GM12878 (cell line): ENCODE results near the gene NHERF2. TPM values are rescaled to one million over a fixed set of nuclear protein-coding genes. Genes with fewer than 3 reads are reported as not detected.

Experiments
- ATAC-seq: fragments of 200-7000 bp; cut with Tn5 transposase; 3 replicates; pipeline ENCODE4 v1.9.1; 2020; ENCODE audit warnings: mild to moderate bottlenecking, moderate library complexity
- BruUV-seq: library from RNA; stranded (reverse); fragments of 400-500 nt; replicated peaks from 2 replicates; lab custom pipeline; 2021; lab: Mats Ljungman, UMichigan
- CTCF ChIA-PET: fragments of 300-600 bp; sonication (Branson Sonifier 250); formaldehyde crosslinking; extraction: SDS; loops from one replicate; lab custom pipeline; 2021; ENCODE audit warnings: inconsistent platforms; lab: Yijun Ruan, JAX
- POLR2A ChIA-PET: fragments of 350-600 bp; formaldehyde crosslinking; extraction: SDS; loops from one replicate; lab custom pipeline; 2021; ENCODE audit warnings: inconsistent platforms; lab: Charles Lee
- RAD21 ChIA-PET: fragments of 300-600 bp; sonication (Branson Sonifier 250); formaldehyde crosslinking; loops from one replicate; lab custom pipeline; 2023; ENCODE audit warnings: antibody characterized with exemption; ENCODE audit not compliant: unreplicated experiment; lab: Charles Lee
- SMC1A ChIA-PET: fragments of 300-600 bp; sonication (Branson Sonifier 250); formaldehyde crosslinking; loops from one replicate; lab custom pipeline; 2023; ENCODE audit not compliant: unreplicated experiment, uncharacterized antibody; lab: Charles Lee
- DNase-seq: peaks from one replicate; pipeline ENCODE4 v3.0.0-alpha.2; 2011; ENCODE audit warnings: low read depth, low spot score
- FAIRE-seq: peaks from 3 replicates; lab custom pipeline; 2011; peaks lifted over from hg19 to GRCh38; lab: Jason Lieb, UNC
- H2AFZ ChIP-seq: 2 replicates; pipeline ENCODE4 v1.6.0; 2011; ENCODE audit warnings: low read depth, low read length, control low read depth; ENCODE audit not compliant: control insufficient read depth
- H3K27ac ChIP-seq: 2 replicates; pipeline ENCODE4 v1.5.1; 2011; ENCODE audit warnings: control low read depth; ENCODE audit not compliant: control insufficient read depth, insufficient read depth
- H3K27me3 ChIP-seq, 2 experiments: replicated peaks in 1 of 2; 2 replicates each; pipeline versions ENCODE4 v1.6.0 to v1.6.1; 2011; ENCODE audit warnings: low read length in 1 of 2; ENCODE audit not compliant: control insufficient read depth in 2 of 2, insufficient read depth in 2 of 2
- H3K36me3 ChIP-seq, 2 experiments: 2 replicates each; pipeline ENCODE4 v1.5.1; 2011; ENCODE audit warnings: low read length in 1 of 2; ENCODE audit not compliant: control insufficient read depth in 2 of 2, insufficient read depth in 2 of 2
- H3K4me1 ChIP-seq: 2 replicates; pipeline ENCODE4 v1.6.1; 2011; ENCODE audit warnings: mild to moderate bottlenecking, low read length, moderate library complexity, mixed read lengths; ENCODE audit not compliant: control insufficient read depth, insufficient read depth
- H3K4me2 ChIP-seq: 2 replicates; pipeline ENCODE4 v1.6.0; 2011; ENCODE audit warnings: control low read depth; ENCODE audit not compliant: control insufficient read depth, insufficient read depth
- H3K4me3 ChIP-seq: fragments of 200-600 bp; sonication (generic); 2 replicates; pipeline ENCODE4 v1.5.1; 2016
- H3K79me2 ChIP-seq: 2 replicates; pipeline ENCODE4 v1.6.0; 2011; ENCODE audit warnings: low read length; ENCODE audit not compliant: control insufficient read depth, insufficient read depth
- H3K9ac ChIP-seq: 2 replicates; pipeline ENCODE4 v1.8.0; 2011; ENCODE audit warnings: low read length, control low read depth, mixed read lengths; ENCODE audit not compliant: control insufficient read depth, insufficient read depth
- H3K9me3 ChIP-seq: replicated peaks from 3 replicates; pipeline ENCODE4 v1.5.1; 2011; ENCODE audit warnings: mild to moderate bottlenecking, low read length; ENCODE audit not compliant: control insufficient read depth, insufficient read depth
- H4K20me1 ChIP-seq: 2 replicates; pipeline ENCODE4 v1.6.0; 2011; ENCODE audit not compliant: control insufficient read depth, insufficient read depth
- CREM ChIP-seq: IDR thresholded peaks from 2 replicates; pipeline ENCODE4 v1.6.1; 2014; ENCODE audit warnings: antibody characterized with exemption, low read depth
- LARP7 ChIP-seq: fragments of 450-650 bp; IDR thresholded peaks from 2 replicates; pipeline ENCODE4 v1.6.1; 2017; ENCODE audit warnings: mild to moderate bottlenecking
- NKRF ChIP-seq: fragments of 450-650 bp; conservative IDR thresholded peaks from 2 replicates; pipeline ENCODE4 v1.6.1; 2017; ENCODE audit warnings: mild to moderate bottlenecking, moderate library complexity
- PKNOX1 ChIP-seq: fragments of 450-650 bp; IDR thresholded peaks from 2 replicates; pipeline ENCODE4 v1.6.1; 2016; ENCODE audit warnings: mild to moderate bottlenecking
- POLR2AphosphoS5 ChIP-seq: IDR thresholded peaks from 2 replicates; pipeline ENCODE4 v1.6.1; 2011; ENCODE audit warnings: mild to moderate bottlenecking, low read length, inconsistent platforms
- RB1 ChIP-seq: fragments of 450-650 bp; formaldehyde crosslinking; IDR thresholded peaks from 2 replicates; pipeline ENCODE4 v1.6.1; 2017; ENCODE audit warnings: mild to moderate bottlenecking, borderline replicate concordance
- SMARCA5 ChIP-seq: fragments of 450-650 bp; IDR thresholded peaks from 2 replicates; pipeline ENCODE4 v1.6.1; 2017; ENCODE audit warnings: mild to moderate bottlenecking
- STAT1 ChIP-seq: fragments of 450-650 bp; conservative IDR thresholded peaks from 2 replicates; pipeline ENCODE4 v1.6.1; 2014; ENCODE audit warnings: antibody characterized with exemption, mild to moderate bottlenecking
- USF1 ChIP-seq: IDR thresholded peaks from 2 replicates; pipeline ENCODE4 v1.6.1; 2011; ENCODE audit warnings: borderline replicate concordance, low read depth, mild to moderate bottlenecking, moderate library complexity, mixed read lengths, low read length; ENCODE audit not compliant: insufficient read depth; ENCODE audit errors: extremely low read length
- ZBTB11 ChIP-seq: fragments of 450-650 bp; formaldehyde crosslinking; IDR thresholded peaks from 2 replicates; pipeline ENCODE4 v1.5.0; 2022; ENCODE audit warnings: mild to moderate bottlenecking, missing genetic modification characterization
- WGBS: methylation state at CpG from one replicate; pipeline ENCODE4 v1.1.6; 2016; ENCODE audit warnings: low lambda C conversion rate; ENCODE audit not compliant: insufficient replicate concordance, insufficient coverage; ENCODE audit errors: missing lambda C conversion rate; 5-methylcytosine and 5-hydroxymethylcytosine counted together
- in situ Hi-C: fragments of 300-500 bp; cut with MboI; formaldehyde crosslinking; loops from 9 replicates; pipeline ENCODE4 v1.14.3; 2018; ENCODE audit warnings: mixed read lengths
- intact Hi-C: fragments of 100-400 bp; cut with micrococcal nuclease; formaldehyde crosslinking; loops from one replicate; pipeline ENCODE4 v1.14.2; 2022; ENCODE audit not compliant: unreplicated experiment
- polyA plus RNA-seq, 11 experiments: library from polyadenylated mRNA; depleted of rRNA in 4 of 11; unstranded in 6 of 11; stranded (reverse) in 5 of 11; fragments of >200 nt; fragmentation: Nextera tagmentation in 4 of 11; fragmentation: Illumina TruSeq in 1 of 11; extraction: Ambion mirVana in 4 of 11; extraction: Trizol in 1 of 11; gene quantifications; 1 replicate in 1 of 11; 2 replicates in 10 of 11; pipeline versions ENCODE4 v1.2.1 to v1.2.3, GENCODE V29; 2011 to 2016; ENCODE audit warnings: inconsistent platforms in 2 of 11, missing spikeins in 2 of 11, low read depth in 1 of 11
- total RNA-seq, 4 experiments: library from RNA; depleted of rRNA in 3 of 4; stranded (reverse); fragments of >200 nt in 3 of 4; fragmentation: Illumina TruSeq in 1 of 4; extraction: Trizol in 1 of 4; gene quantifications; 2 replicates each; pipeline versions ENCODE4 v1.2.1 to v1.2.3, GENCODE V29; 2013 to 2021

The NHERF2 gene
- total and polyA plus RNA-seq, 10 of the 15 experiments (the other 5 are each of a cell fraction or from before 2014, with no cell fraction given), result 0.05 to 0.31 (median 0.08) TPM; not detected in 4

GRCh38 chr16:1991588-1991947 is 35.1 kb upstream of the NHERF2 start:
- Histone ChIP-seq H3K27ac (peak overlapping the region; percentile 27; the same call in 1 of the 2 replicates), H3K27me3 (no peaks in the 10 kb centered on the region)
- POLR2A ChIA-PET, result interaction anchor here (1.0 to 3.3 kb wide), 8 partner anchors 10 to 314 kb away, joined by 3 to 18 read pairs (median 10); partner anchors contain the start of genes NOXO1, RNF151, RPS2 and TBL3
- intact Hi-C loops, result no loop called here
- TF ChIP-seq RB1 (0 out of 2 replicates have a peak, but pooled peaks have one; percentile 52), SMARCA5 (peak; percentile 86; the same call in 1 of the 2 replicates), LARP7 (peak; percentile 87), USF1 (no peak), NKRF (0 out of 2 replicates have a peak, but pooled peaks have one; percentile 43), PKNOX1 (peak; percentile 33), POLR2AphosphoS5 (peak; percentile 43; the same call in 1 of the 2 replicates), ZBTB11 (no peak), CREM (0 out of 2 replicates have a peak, but pooled peaks have one; percentile 7), STAT1 (0 out of 2 replicates have a peak, but pooled peaks have one; percentile 52)
- TF ChIP-seq, all 136 proteins: peak for 8
- Histone ChIP-seq H4K20me1 (no peaks in the 10 kb centered on the region), H3K9me3 (peaks cover 1% of the 10 kb centered on the region; the same call in 1 of the 3 replicates), H3K4me3 (peak overlapping the region; percentile 65; the same call in 1 of the 2 replicates), H3K79me2 (no peaks in the 10 kb centered on the region), H3K36me3 (peaks cover 0 to 2% of the 10 kb centered on the region in 2 experiments; a peak in 2 of 4 replicates), H2AFZ (peak overlapping the region; percentile 3), H3K4me1 (peaks cover 26% of the 10 kb centered on the region), H3K9ac (peak overlapping the region; percentile 36), H3K4me2 (peak overlapping the region; percentile 98)
- ATAC-seq, result no peak
- ChIA-PET CTCF (interaction anchor here (0.9 to 6.5 kb wide), 4 partner anchors 10 to 27 kb away, joined by 3 to 54 read pairs (median 4); partner anchors contain the start of genes NOXO1, RNF151 and RPS2), SMC1A (no interaction called here), RAD21 (interaction anchor here (0.9 to 1.9 kb wide), 4 partner anchors 10 to 27 kb away, joined by 3 to 12 read pairs (median 4); partner anchors contain the start of genes NOXO1 and RPS2)
- DNase-seq, result no peak
- WGBS, result 1% methylated on average over 22 of the region's 22 CpGs
- BruUV-seq, result TSS peak; percentile 97
- FAIRE-seq, result no peak
- in situ Hi-C loops, result no loop called here
